ENCODE measurements around the gene SKA2. TPM values are rescaled to one million over a fixed set of nuclear protein-coding genes. Genes with fewer than 3 reads are reported as not detected.

Gene SKA2
- total and polyA plus RNA-seq, 2 donors (not counting 1 experiment from before 2014, with no cell fraction given) = 2.9 to 10.3 TPM

GRCh38 chr17:59126809-59127417 is 28.1 kb downstream of the SKA2 start:
- no peak overlapping the region for H2AFZ ChIP-seq (ENCODE audit: insufficient read depth, low read depth, low read length, poor library complexity, severe bottlenecking)
- H3K27ac ChIP-seq (ENCODE audit: low read length in 2 of 2) = no peak overlapping the region
- WGBS (ENCODE audit: insufficient coverage) = 31% methylated on average over 2 of the region's 3 CpGs
- DNase-seq = no peak
- H3K79me2 ChIP-seq (ENCODE audit: control insufficient read depth, insufficient read depth, low read length) = peaks cover 10% of the 10 kb centered on the region
- TF ChIP-seq EZH2 (IDR thresholded peaks at IDR 0.05; ENCODE audit: borderline replicate concordance, insufficient read depth, low read depth, low read length, poor library complexity, severe bottlenecking) (no peak), CTCF (IDR thresholded peaks at IDR 0.05) (no peak)
- H3K27me3 Mint-ChIP-seq = no peaks in the 10 kb centered on the region
- no peaks in the 10 kb centered on the region for H3K9me3 ChIP-seq (ENCODE audit: control extremely low read depth in 1 of 3, control insufficient read depth in 2 of 3, insufficient read depth in 1 of 3, low read length in 2 of 3)
- intact Hi-C loops (cut with micrococcal nuclease) = no loop called here
- no peak for ATAC-seq (ENCODE audit: low read depth)
- POLR2A ChIA-PET = no interaction called here
- no peak overlapping the region for H3K4me2 ChIP-seq (replicated peaks; ENCODE audit: low read depth, low read length, poor library complexity, severe bottlenecking)
- no peak overlapping the region for H3K4me3 ChIP-seq (ENCODE audit: control extremely low read depth in 1 of 5, extremely low read depth in 1 of 5, insufficient read depth in 1 of 5, low read depth in 2 of 5, low read length in 4 of 5)
- H3K27me3 ChIP-seq (replicated peaks in 1 of 4; ENCODE audit: control extremely low read depth in 1 of 4, control insufficient read depth in 3 of 4, insufficient read depth in 4 of 4, low read length in 3 of 4) = no peaks in the 10 kb centered on the region
- H3K36me3 ChIP-seq (replicated peaks in 1 of 2; ENCODE audit: control extremely low read depth in 1 of 2, control insufficient read depth in 1 of 2, extremely low read depth in 1 of 2, insufficient read depth in 2 of 2, low read length in 1 of 2) = peaks cover 2% of the 10 kb centered on the region in 2 experiments
- no peak overlapping the region for H3K27ac Mint-ChIP-seq
- CTCF ChIA-PET = no interaction called here
- no peaks in the 10 kb centered on the region for H3K4me1 ChIP-seq (ENCODE audit: control insufficient read depth in 2 of 2, insufficient read depth in 2 of 2, low read length in 2 of 2)
- H3K4me1 Mint-ChIP-seq = peaks cover 1% of the 10 kb centered on the region
- H3K4me3 Mint-ChIP-seq = no peak overlapping the region
- H3K9ac ChIP-seq (ENCODE audit: low read length) = no peak overlapping the region
- no peaks in the 10 kb centered on the region for H4K20me1 ChIP-seq (ENCODE audit: control insufficient read depth, insufficient read depth, low read length, poor library complexity, severe bottlenecking)
- no peaks in the 10 kb centered on the region for H3K9me3 Mint-ChIP-seq (ENCODE audit: insufficient read depth)

- no peak for TF ChIP-seq CTCF (IDR thresholded peaks at IDR 0.05)
- TF ChIP-seq EZH2 (IDR thresholded peaks at IDR 0.05; ENCODE audit: borderline replicate concordance, insufficient read depth, low read depth, low read length, poor library complexity, severe bottlenecking) = no peak
- H3K27me3 Mint-ChIP-seq = no peaks in the 10 kb centered on the region
- peaks cover 11% of the 10 kb centered on the region for H3K79me2 ChIP-seq (ENCODE audit: control insufficient read depth, insufficient read depth, low read length)
- ATAC-seq (ENCODE audit: low read depth) (no peak), DNase-seq (no peak)
- H3K4me1 Mint-ChIP-seq = peaks cover 1% of the 10 kb centered on the region
- H3K4me1 ChIP-seq (ENCODE audit: control insufficient read depth in 2 of 2, insufficient read depth in 2 of 2, low read length in 2 of 2) = no peaks in the 10 kb centered on the region
- WGBS (ENCODE audit: insufficient coverage) = 86% methylated on average over 1 of the region's 6 CpGs
- no peaks in the 10 kb centered on the region for H4K20me1 ChIP-seq (ENCODE audit: control insufficient read depth, insufficient read depth, low read length, poor library complexity, severe bottlenecking)
- H3K36me3 ChIP-seq (replicated peaks in 1 of 2; ENCODE audit: control extremely low read depth in 1 of 2, control insufficient read depth in 1 of 2, extremely low read depth in 1 of 2, insufficient read depth in 2 of 2, low read length in 1 of 2) = no peaks in the 10 kb centered on the region
- H3K4me2 ChIP-seq (replicated peaks; ENCODE audit: low read depth, low read length, poor library complexity, severe bottlenecking) = no peak overlapping the region
- ChIA-PET POLR2A (no interaction called here), CTCF (interaction anchor here (0.6 kb wide), 1 partner anchor 32 kb away, joined by 5 read pairs; no protein-coding TSS in a partner anchor)
- no peak overlapping the region for H3K27ac Mint-ChIP-seq
- no peaks in the 10 kb centered on the region for H3K9me3 Mint-ChIP-seq (ENCODE audit: insufficient read depth)
- H3K4me3 Mint-ChIP-seq = no peak overlapping the region
- H3K4me3 ChIP-seq (ENCODE audit: control extremely low read depth in 1 of 5, extremely low read depth in 1 of 5, insufficient read depth in 1 of 5, low read depth in 2 of 5, low read length in 4 of 5) = no peak overlapping the region
- no peaks in the 10 kb centered on the region for H3K9me3 ChIP-seq (ENCODE audit: control extremely low read depth in 1 of 3, control insufficient read depth in 2 of 3, insufficient read depth in 1 of 3, low read length in 2 of 3)
- no peak overlapping the region for H3K27ac ChIP-seq (ENCODE audit: low read length in 2 of 2)
- no peak overlapping the region for H3K9ac ChIP-seq (ENCODE audit: low read length)
- no peaks in the 10 kb centered on the region for H3K27me3 ChIP-seq (replicated peaks in 1 of 4; ENCODE audit: control extremely low read depth in 1 of 4, control insufficient read depth in 3 of 4, insufficient read depth in 4 of 4, low read length in 3 of 4)
- H2AFZ ChIP-seq (ENCODE audit: insufficient read depth, low read depth, low read length, poor library complexity, severe bottlenecking) = no peak overlapping the region
- intact Hi-C loops (cut with micrococcal nuclease) = no loop called here
Observed at GRCh38 chr17:59124665-59125064, 30.3 kb downstream of the SKA2 start.
